Mucosa of descending colon (tissue), 3 donors: Measurements from ENCODE around the gene SYTL3. TPM values are rescaled to one million over a fixed set of nuclear protein-coding genes. Genes with fewer than 3 reads are reported as not detected.
A peak's percentile ranks its signal among the peaks of the same experiment; 100 is the strongest.

Experiments used
- ATAC-seq: fragments of 200-7000 bp; cut with Tn5 transposase; one replicate; pipeline ENCODE4 v1.9.1; 2020; ENCODE audit warnings: mild to moderate bottlenecking, moderate library complexity
- DNase-seq, 3 donors: peaks; one replicate each; pipeline ENCODE4 v3.0.0-alpha.2; 2020
- H3K36me3 ChIP-seq: fragments of 200-600 bp; one replicate; pipeline ENCODE4 v1.8.0; 2021; ENCODE audit warnings: low read depth, mild to moderate bottlenecking
- H3K4me1 ChIP-seq: fragments of 200-600 bp; one replicate; pipeline ENCODE4 v1.8.0; 2021; ENCODE audit warnings: low read depth, mild to moderate bottlenecking
- H3K4me3 ChIP-seq: fragments of 200-600 bp; one replicate; pipeline ENCODE4 v1.8.0; 2021; ENCODE audit warnings: mild to moderate bottlenecking
- H3K9me3 ChIP-seq: fragments of 200-600 bp; one replicate; pipeline ENCODE4 v1.8.0; 2021; ENCODE audit warnings: mild to moderate bottlenecking
- intact Hi-C, 2 donors: fragments of 100-400 bp; cut with DNase I in 1 of 2; cut with micrococcal nuclease in 1 of 2; formaldehyde crosslinking; loops; one replicate each; pipeline versions ENCODE4 v1.11.0 to v1.11.1; 2022; cut with DNase I, micrococcal nuclease
- total RNA-seq, 3 donors: library from RNA; stranded (reverse); fragmentation: NEBNext Ultra II Directional in 2 of 3; extraction: Animal tissue kit (Norgen Biotek cat#: 25700) in 2 of 3; gene quantifications; one replicate each; pipeline versions ENCODE4 v1.2.1 to v1.2.4, GENCODE V29; 2021 to 2023
- TF ChIP-seq, protein P1 (sequence below): fragments of 200-600 bp; IDR thresholded peaks from one replicate; pipeline ENCODE4 v1.8.0; 2022; ENCODE audit warnings: antibody characterized with exemption, mild to moderate bottlenecking
- donor health status: DM: no; HTN: no; CAD: no; lungs with moderate emphysema.
- donor health status: DM: no; HTN: no; CAD: no.
- donor health status: DM: no; HTN: yes; CAD: no.

SYTL3 gene
- total RNA-seq, 3 donors from 2014 or later: 2.8 to 4.7 (median 4.4) TPM

DNA sequence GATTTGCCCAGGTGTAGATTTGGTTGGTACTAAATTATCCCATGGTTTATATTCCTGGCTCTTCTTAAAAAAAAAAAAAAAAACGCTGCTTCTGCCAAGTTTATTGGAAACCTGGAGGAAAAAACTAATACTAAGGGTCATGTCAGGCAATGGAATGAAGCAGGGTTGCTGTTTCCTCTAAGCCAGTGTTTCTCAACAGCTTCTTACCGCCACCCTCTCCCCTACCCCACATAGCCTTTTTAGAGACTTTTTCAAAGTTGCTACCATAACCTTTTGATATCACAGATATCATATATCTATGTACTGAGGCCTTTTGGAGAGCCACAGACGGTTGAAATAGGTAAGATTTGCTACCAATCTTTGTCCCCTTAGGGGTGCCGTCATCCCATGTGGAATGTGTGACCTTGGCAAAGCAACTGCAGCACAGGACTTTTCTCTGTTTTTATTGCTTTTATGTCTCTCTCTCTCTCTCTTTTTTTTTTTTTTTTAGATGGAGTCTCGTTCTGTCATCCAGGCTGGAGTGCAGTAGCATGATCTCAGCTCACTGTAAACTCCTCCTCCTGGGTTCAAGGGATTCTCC, 35.0 kb downstream of the SYTL3 start:
- TF ChIP-seq, protein P1, sequence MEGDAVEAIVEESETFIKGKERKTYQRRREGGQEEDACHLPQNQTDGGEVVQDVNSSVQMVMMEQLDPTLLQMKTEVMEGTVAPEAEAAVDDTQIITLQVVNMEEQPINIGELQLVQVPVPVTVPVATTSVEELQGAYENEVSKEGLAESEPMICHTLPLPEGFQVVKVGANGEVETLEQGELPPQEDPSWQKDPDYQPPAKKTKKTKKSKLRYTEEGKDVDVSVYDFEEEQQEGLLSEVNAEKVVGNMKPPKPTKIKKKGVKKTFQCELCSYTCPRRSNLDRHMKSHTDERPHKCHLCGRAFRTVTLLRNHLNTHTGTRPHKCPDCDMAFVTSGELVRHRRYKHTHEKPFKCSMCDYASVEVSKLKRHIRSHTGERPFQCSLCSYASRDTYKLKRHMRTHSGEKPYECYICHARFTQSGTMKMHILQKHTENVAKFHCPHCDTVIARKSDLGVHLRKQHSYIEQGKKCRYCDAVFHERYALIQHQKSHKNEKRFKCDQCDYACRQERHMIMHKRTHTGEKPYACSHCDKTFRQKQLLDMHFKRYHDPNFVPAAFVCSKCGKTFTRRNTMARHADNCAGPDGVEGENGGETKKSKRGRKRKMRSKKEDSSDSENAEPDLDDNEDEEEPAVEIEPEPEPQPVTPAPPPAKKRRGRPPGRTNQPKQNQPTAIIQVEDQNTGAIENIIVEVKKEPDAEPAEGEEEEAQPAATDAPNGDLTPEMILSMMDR: no peak
- H3K4me1 ChIP-seq: no peaks in the 10 kb centered on the region
- intact Hi-C loops: no loop called here
- DNase-seq (no peak), ATAC-seq (no peak)
- no peaks in the 10 kb centered on the region for H3K36me3 ChIP-seq
- H3K4me3 ChIP-seq: no peak overlapping the region
- no peaks in the 10 kb centered on the region for H3K9me3 ChIP-seq

- DNase-seq: no peak
- intact Hi-C loops: no loop called here
- TF ChIP-seq, protein P1: no peak
- Histone ChIP-seq H3K4me3 (no peak overlapping the region), H3K9me3 (no peaks in the 10 kb centered on the region), H3K36me3 (no peaks in the 10 kb centered on the region), H3K4me1 (peaks cover 3% of the 10 kb centered on the region)
- peak; percentile 51 for ATAC-seq
These were observed 36.5 kb downstream of the SYTL3 start for GRCh38 chr6:158686311-158686710.

- Histone ChIP-seq H3K36me3 (no peaks in the 10 kb centered on the region), H3K9me3 (no peaks in the 10 kb centered on the region), H3K4me3 (no peak overlapping the region), H3K4me1 (peaks cover 9% of the 10 kb centered on the region)
- DNase-seq (no peak), ATAC-seq (peak; percentile 77)
- TF ChIP-seq, protein P1: no peak
- intact Hi-C loops: no loop called here
These were observed 37.0 kb downstream of the SYTL3 start for GRCh38 chr6:158686791-158687381.

GRCh38 chr6:158687506-158687905, 37.7 kb downstream of the SYTL3 start:
- H3K4me1 ChIP-seq: peaks cover 15% of the 10 kb centered on the region
- no peak for DNase-seq
- no peaks in the 10 kb centered on the region for H3K9me3 ChIP-seq
- intact Hi-C loops: no loop called here
- TF ChIP-seq, protein P1: no peak
- no peak for ATAC-seq
- H3K36me3 ChIP-seq: no peaks in the 10 kb centered on the region
- no peak overlapping the region for H3K4me3 ChIP-seq

DNA sequence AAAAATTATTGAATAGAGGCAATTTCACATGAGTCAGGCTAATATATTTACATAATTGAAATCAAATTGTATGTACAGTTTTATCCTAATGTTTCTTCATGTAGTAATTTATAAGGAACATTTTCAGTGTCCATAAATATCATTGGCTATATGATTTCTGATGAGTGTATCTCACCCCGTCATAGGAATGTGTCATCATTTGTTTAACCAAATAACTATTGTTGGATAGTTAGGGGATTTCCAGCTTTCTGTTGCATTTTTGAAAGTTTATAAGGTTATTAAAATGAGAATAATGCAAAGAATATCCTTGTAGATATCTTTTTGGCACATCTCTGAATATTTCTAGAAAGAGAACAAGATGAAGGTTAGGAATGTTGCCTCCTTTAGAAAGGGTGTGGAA, 39.0 kb downstream of the SYTL3 start:
- intact Hi-C loops: no loop called here
- TF ChIP-seq, protein P1: no peak
- no peaks in the 10 kb centered on the region for H3K36me3 ChIP-seq
- H3K4me3 ChIP-seq: no peak overlapping the region
- H3K9me3 ChIP-seq: no peaks in the 10 kb centered on the region
- peaks cover 15% of the 10 kb centered on the region for H3K4me1 ChIP-seq
- DNase-seq (no peak), ATAC-seq (no peak)
